ENCODE measurements around the gene USP7.

GRCh38 chr16:8963010-8963820 lies 491 bp downstream of the USP7 start:
- TF ChIP-seq, protein P1, sequence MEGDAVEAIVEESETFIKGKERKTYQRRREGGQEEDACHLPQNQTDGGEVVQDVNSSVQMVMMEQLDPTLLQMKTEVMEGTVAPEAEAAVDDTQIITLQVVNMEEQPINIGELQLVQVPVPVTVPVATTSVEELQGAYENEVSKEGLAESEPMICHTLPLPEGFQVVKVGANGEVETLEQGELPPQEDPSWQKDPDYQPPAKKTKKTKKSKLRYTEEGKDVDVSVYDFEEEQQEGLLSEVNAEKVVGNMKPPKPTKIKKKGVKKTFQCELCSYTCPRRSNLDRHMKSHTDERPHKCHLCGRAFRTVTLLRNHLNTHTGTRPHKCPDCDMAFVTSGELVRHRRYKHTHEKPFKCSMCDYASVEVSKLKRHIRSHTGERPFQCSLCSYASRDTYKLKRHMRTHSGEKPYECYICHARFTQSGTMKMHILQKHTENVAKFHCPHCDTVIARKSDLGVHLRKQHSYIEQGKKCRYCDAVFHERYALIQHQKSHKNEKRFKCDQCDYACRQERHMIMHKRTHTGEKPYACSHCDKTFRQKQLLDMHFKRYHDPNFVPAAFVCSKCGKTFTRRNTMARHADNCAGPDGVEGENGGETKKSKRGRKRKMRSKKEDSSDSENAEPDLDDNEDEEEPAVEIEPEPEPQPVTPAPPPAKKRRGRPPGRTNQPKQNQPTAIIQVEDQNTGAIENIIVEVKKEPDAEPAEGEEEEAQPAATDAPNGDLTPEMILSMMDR (IDR thresholded peaks at IDR 0.05): no peak
- TF ChIP-seq REST (IDR thresholded peaks at IDR 0.05; ENCODE audit: insufficient read depth in 1 of 2, low read depth in 2 of 2, low read length in 1 of 2): no peak
- TF ChIP-seq POLR2AphosphoS5 (IDR thresholded peaks at IDR 0.05; ENCODE audit: low read depth, low read length): no peak
- no peak for TF ChIP-seq SIN3A (IDR thresholded peaks at IDR 0.05; ENCODE audit: borderline replicate concordance, insufficient read depth, low read depth, low read length)

Measured in Panc1 (cell line).